Ovary (tissue), 9 donors: Measurements from ENCODE around the gene CERS6. TPM values are rescaled to one million over a fixed set of nuclear protein-coding genes. Genes with fewer than 3 reads are reported as not detected.

ENCODE experiments used
- DNase-seq, 5 donors: peaks; one replicate each; pipeline ENCODE4 v3.0.0-alpha.2; 2019 to 2020
- H3K27ac ChIP-seq, 2 donors: fragments of 200-600 bp; one replicate each; pipeline versions ENCODE4 v1.5.1 to v1.8.0; 2019 to 2022
- H3K27me3 ChIP-seq: fragments of 200-600 bp; one replicate; pipeline ENCODE4 v1.8.0; 2022
- H3K36me3 ChIP-seq: fragments of 200-600 bp; sonication (generic); one replicate; pipeline ENCODE4 v1.5.1; 2019
- H3K4me1 ChIP-seq: one replicate; pipeline ENCODE4 v1.8.1; 2013; ENCODE audit warnings: mild to moderate bottlenecking, moderate library complexity; ENCODE audit not compliant: insufficient read depth
- H3K4me3 ChIP-seq: fragments of 200-600 bp; sonication (generic); one replicate; pipeline ENCODE4 v1.5.1; 2017
- H3K9me3 ChIP-seq, 2 donors: fragments of 200-600 bp in 1 of 2; sonication (generic) in 1 of 2; one replicate each; pipeline versions ENCODE4 v1.5.1 to v1.8.1; 2013 to 2019; ENCODE audit warnings: mild to moderate bottlenecking in 1 of 2, moderate library complexity in 1 of 2
- EP300 ChIP-seq: sonication (generic); formaldehyde crosslinking; IDR thresholded peaks from one replicate; pipeline ENCODE4 v1.6.1; 2017; ENCODE audit warnings: antibody characterized with exemption
- POLR2A ChIP-seq: fragments of 450-650 bp; IDR thresholded peaks from one replicate; pipeline ENCODE4 v1.6.1; 2017; ENCODE audit warnings: antibody characterized with exemption, mild to moderate bottlenecking, moderate library complexity
- WGBS, 3 donors: extraction: QIAGEN DNeasy Blood & Tissue Kit in 1 of 3; methylation state at CpG; one replicate each; pipeline versions ENCODE4 v1.1.5 to v1.1.7; 2013 to 2017; 5-methylcytosine and 5-hydroxymethylcytosine counted together
- intact Hi-C, 4 donors: fragments of 100-400 bp; cut with DNase I; formaldehyde crosslinking; loops; one replicate each; pipeline versions ENCODE4 v1.11.0 to v1.15.1; 2022 to 2023
- polyA plus RNA-seq, 2 donors: library from polyadenylated mRNA; stranded (reverse); fragments of 200-250 nt in 1 of 2; fragments of 350-450 nt in 1 of 2; fragmentation: Illumina TruSeq in 1 of 2; extraction: RNeasy Lipid Tissue Mini Kit (QIAGEN cat#74804) in 1 of 2; gene quantifications; one replicate each; pipeline ENCODE4 v1.2.3, GENCODE V29; 2013 to 2014
- total RNA-seq, 7 donors: library from RNA; depleted of rRNA in 2 of 7; stranded (reverse); fragments of >200 nt in 2 of 7; fragmentation: NEBNext Ultra II Directional in 3 of 7; extraction: Animal tissue kit (Norgen Biotek cat#: 25700) in 3 of 7; gene quantifications; one replicate each; pipeline versions ENCODE4 v1.1.0 to v1.2.4, GENCODE V29; 2016 to 2023
- TF ChIP-seq, protein P1 (sequence below), 3 donors: fragments of 450-650 bp in 2 of 3; fragments of 200-600 bp in 1 of 3; IDR thresholded peaks; one replicate each; pipeline versions ENCODE4 v1.5.1 to v1.8.0; 2016 to 2022; ENCODE audit warnings: antibody characterized with exemption in 3 of 3, mild to moderate bottlenecking in 1 of 3
- donor health status: DM: no; HTN: no; CAD: no; lungs with moderate emphysema.
- donor health status: DM: no; HTN: no; CAD: no.
- donor health status: Bipolar disorder and iron deficiency.
- donor health status: DM: yes; HTN: yes; CAD: no.
- donor health status: DM: no; HTN: no; CAD: no.
- donor health status: DM: yes; HTN: yes; CAD: no.

Gene CERS6
- total and polyA plus RNA-seq, 9 donors, result 11.5 to 30.8 (median 24.9) TPM

DNA sequence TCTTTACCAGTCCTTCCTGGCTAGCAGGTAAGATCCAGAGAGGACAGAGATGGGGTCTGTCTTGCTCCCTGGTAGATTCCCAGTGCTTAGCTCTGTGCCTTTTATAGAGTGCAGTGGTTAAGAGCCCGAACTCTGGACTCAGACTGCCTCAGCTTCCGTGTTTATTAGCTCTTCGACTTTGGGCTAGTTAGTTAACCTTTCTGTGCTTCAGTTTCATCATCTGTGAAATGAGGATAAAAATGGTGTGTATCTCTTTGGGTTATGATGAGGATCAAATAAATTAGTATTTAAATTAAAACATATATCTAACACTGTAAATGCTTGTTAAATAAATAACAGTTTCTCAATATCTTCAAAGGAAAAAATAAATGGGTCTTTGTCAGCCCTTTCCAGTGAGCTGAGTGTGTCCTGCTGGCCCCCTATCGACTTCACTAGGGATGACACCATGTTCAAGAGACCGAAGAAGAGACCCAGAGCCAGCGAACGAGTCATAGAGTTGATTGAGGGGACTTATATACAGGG, 38.2 kb downstream of the CERS6 start:
- Histone ChIP-seq H3K9me3 (no peaks in the 10 kb centered on the region), H3K27ac (no peak overlapping the region), H3K36me3 (no peaks in the 10 kb centered on the region), H3K27me3 (no peaks in the 10 kb centered on the region), H3K4me3 (no peak overlapping the region), H3K4me1 (peaks cover 4% of the 10 kb centered on the region)
- WGBS, 3 donors, result 87 to 89% (median 87%) methylated on average over 7 of the region's 7 CpGs
- no peak for TF ChIP-seq POLR2A
- TF ChIP-seq, protein P1, sequence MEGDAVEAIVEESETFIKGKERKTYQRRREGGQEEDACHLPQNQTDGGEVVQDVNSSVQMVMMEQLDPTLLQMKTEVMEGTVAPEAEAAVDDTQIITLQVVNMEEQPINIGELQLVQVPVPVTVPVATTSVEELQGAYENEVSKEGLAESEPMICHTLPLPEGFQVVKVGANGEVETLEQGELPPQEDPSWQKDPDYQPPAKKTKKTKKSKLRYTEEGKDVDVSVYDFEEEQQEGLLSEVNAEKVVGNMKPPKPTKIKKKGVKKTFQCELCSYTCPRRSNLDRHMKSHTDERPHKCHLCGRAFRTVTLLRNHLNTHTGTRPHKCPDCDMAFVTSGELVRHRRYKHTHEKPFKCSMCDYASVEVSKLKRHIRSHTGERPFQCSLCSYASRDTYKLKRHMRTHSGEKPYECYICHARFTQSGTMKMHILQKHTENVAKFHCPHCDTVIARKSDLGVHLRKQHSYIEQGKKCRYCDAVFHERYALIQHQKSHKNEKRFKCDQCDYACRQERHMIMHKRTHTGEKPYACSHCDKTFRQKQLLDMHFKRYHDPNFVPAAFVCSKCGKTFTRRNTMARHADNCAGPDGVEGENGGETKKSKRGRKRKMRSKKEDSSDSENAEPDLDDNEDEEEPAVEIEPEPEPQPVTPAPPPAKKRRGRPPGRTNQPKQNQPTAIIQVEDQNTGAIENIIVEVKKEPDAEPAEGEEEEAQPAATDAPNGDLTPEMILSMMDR (IDR thresholded peaks at IDR 0.05), result no peak
- no peak for TF ChIP-seq EP300
- no peak for DNase-seq
- intact Hi-C loops, result loop anchor here in 1 of 4 donors (5.0 kb wide), 1 partner anchor 518 kb away; no protein-coding TSS in a partner anchor

DNA sequence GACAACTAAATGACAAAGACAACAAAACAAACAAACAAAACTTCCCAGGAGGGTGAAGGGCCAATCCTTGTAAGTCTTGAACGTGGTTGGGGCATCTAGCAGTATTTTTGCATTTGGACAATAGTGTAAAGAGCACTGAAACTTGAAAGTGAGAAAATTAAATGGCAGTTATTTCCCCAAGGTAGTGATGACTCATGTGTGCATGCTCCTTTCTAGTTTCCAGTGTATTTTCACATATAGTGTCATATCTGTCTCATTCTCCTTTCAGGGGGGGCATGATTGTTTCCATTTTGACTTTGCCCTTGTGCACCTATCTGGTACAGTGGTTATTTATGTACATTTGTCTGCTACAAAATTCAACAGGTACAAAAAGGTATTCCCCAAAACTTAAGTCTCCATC, 39.5 kb downstream of the CERS6 start:
- 77 to 90% (median 88%) methylated on average over 1 of the region's 1 CpG for WGBS, 3 donors

DNA sequence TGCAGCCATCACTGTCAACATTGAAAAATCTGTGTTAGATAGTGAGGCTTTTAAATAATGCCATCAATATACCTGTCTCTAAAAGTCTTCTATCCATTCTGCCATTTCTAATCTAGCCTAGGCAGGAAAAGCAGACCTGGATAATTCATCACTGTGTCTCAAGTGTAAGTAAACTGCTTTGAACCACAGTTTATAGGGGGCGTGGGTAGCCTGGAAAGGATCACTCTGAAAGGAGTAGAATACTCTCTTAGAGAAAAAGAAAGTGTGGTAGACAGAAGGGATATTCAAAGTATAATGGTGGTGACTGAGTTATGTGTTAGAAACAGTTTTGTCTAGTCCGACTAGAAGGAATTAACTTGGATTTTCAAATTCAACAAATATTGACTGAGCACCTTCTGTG, 40.8 kb downstream of the CERS6 start:
- Histone ChIP-seq H3K27me3 (no peaks in the 10 kb centered on the region), H3K9me3 (no peaks in the 10 kb centered on the region), H3K4me1 (no peaks in the 10 kb centered on the region), H3K27ac (no peak overlapping the region), H3K36me3 (no peaks in the 10 kb centered on the region), H3K4me3 (no peak overlapping the region)
- intact Hi-C loops, result no loop called here
- 89 to 96% (median 95%) methylated on average over 2 of the region's 2 CpGs for WGBS, 3 donors
- no peak for DNase-seq
- TF ChIP-seq EP300 (no peak), POLR2A (no peak)
- TF ChIP-seq, protein P1 (IDR thresholded peaks at IDR 0.05), result no peak

More for the DNA sequence above, 39.5 kb downstream of the CERS6 start:
- H3K27me3 ChIP-seq, result no peaks in the 10 kb centered on the region
- H3K9me3 ChIP-seq, result no peaks in the 10 kb centered on the region
- no peak overlapping the region for H3K4me3 ChIP-seq
- TF ChIP-seq POLR2A, result no peak
- TF ChIP-seq EP300, result no peak
- TF ChIP-seq, protein P1 (IDR thresholded peaks at IDR 0.05), result no peak
- no peak overlapping the region for H3K27ac ChIP-seq
- H3K36me3 ChIP-seq, result no peaks in the 10 kb centered on the region
- no peak for DNase-seq
- H3K4me1 ChIP-seq, result peaks cover 2% of the 10 kb centered on the region
- intact Hi-C loops, result no loop called here

- DNase-seq, result no peak
- TF ChIP-seq EP300, result no peak
- TF ChIP-seq, protein P1 (IDR thresholded peaks at IDR 0.05), result no peak
- no peak for TF ChIP-seq POLR2A
- intact Hi-C loops, result no loop called here
- 62 to 70% (median 66%) methylated on average over 4 of the region's 4 CpGs for WGBS, 3 donors
- no peak overlapping the region for H3K27ac ChIP-seq
- H3K36me3 ChIP-seq, result no peaks in the 10 kb centered on the region
- no peak overlapping the region for H3K4me3 ChIP-seq
- H3K9me3 ChIP-seq, result no peaks in the 10 kb centered on the region
- no peaks in the 10 kb centered on the region for H3K27me3 ChIP-seq
- H3K4me1 ChIP-seq, result no peaks in the 10 kb centered on the region
These were observed 43.4 kb downstream of the CERS6 start for GRCh38 chr2:168499500-168499899.
